CD14-positive monocyte (primary cell): ENCODE measurements around the gene SIGLEC10. TPM values are rescaled to one million over a fixed set of nuclear protein-coding genes. Genes with fewer than 3 reads are reported as not detected.

ENCODE experiments used
- DNase-seq, 3 donors: peaks; one replicate each; pipeline ENCODE4 v3.0.0-alpha.2; 2011 to 2022
- H2AFZ ChIP-seq: 2 replicates; pipeline ENCODE4 v1.6.0; 2012; ENCODE audit warnings: mild to moderate bottlenecking, low read depth, low read length, inconsistent platforms; ENCODE audit not compliant: insufficient read depth, poor library complexity, severe bottlenecking
- H3K27ac ChIP-seq, 2 donors: 1 replicate in 1 of 2; 2 replicates in 1 of 2; pipeline ENCODE4 v1.5.1; 2012 to 2013; ENCODE audit warnings: low read length in 2 of 2, control low read depth in 1 of 2, inconsistent platforms in 1 of 2, low read depth in 1 of 2, mild to moderate bottlenecking in 1 of 2
- H3K27me3 ChIP-seq, 2 donors: one replicate each; pipeline versions ENCODE4 v1.6.0 to v1.6.1; 2011 to 2013; ENCODE audit warnings: low read length in 2 of 2; ENCODE audit not compliant: control insufficient read depth in 2 of 2, insufficient read depth in 2 of 2
- H3K36me3 ChIP-seq, 2 donors: replicated peaks in 1 of 2; 1 replicate in 1 of 2; 2 replicates in 1 of 2; pipeline versions ENCODE4 v1.5.1 to v1.6.1; 2012 to 2013; ENCODE audit warnings: low read length in 2 of 2, control low read depth in 1 of 2, inconsistent platforms in 1 of 2, mild to moderate bottlenecking in 1 of 2; ENCODE audit not compliant: insufficient read depth in 2 of 2, control insufficient read depth in 1 of 2
- H3K4me1 ChIP-seq, 2 donors: 1 replicate in 1 of 2; 2 replicates in 1 of 2; pipeline versions ENCODE4 v1.5.1 to v1.6.1; 2012 to 2013; ENCODE audit warnings: low read length in 2 of 2, control low read depth in 1 of 2, inconsistent platforms in 1 of 2, mild to moderate bottlenecking in 1 of 2, moderate library complexity in 1 of 2; ENCODE audit not compliant: insufficient read depth in 2 of 2, control insufficient read depth in 1 of 2
- H3K4me2 ChIP-seq: replicated peaks from 2 replicates; pipeline ENCODE3; 2012; ENCODE audit warnings: low read length, moderate library complexity, mild to moderate bottlenecking; ENCODE audit not compliant: poor library complexity, severe bottlenecking; ENCODE audit errors: extremely low read depth
- H3K4me3 ChIP-seq, 3 experiments: fragments of 200-600 bp in 1 of 3; sonication (generic) in 1 of 3; replicated peaks in 1 of 3; 1 replicate in 2 of 3; 2 replicates in 1 of 3; pipeline ENCODE4 v1.5.1; 2011 to 2013; ENCODE audit warnings: low read length in 3 of 3, mild to moderate bottlenecking in 3 of 3, control low read depth in 2 of 3, low read depth in 2 of 3, inconsistent platforms in 1 of 3, moderate library complexity in 1 of 3
- H3K79me2 ChIP-seq: 2 replicates; pipeline ENCODE4 v1.6.0; 2012; ENCODE audit warnings: mild to moderate bottlenecking, control low read depth, inconsistent platforms, low read length, moderate library complexity; ENCODE audit not compliant: insufficient read depth
- H3K9ac ChIP-seq: 2 replicates; pipeline ENCODE4 v1.6.0; 2017; ENCODE audit warnings: low read length, mild to moderate bottlenecking; ENCODE audit not compliant: insufficient read depth, poor library complexity, severe bottlenecking
- H3K9me3 ChIP-seq, 2 donors: replicated peaks in 1 of 2; 1 replicate in 1 of 2; 2 replicates in 1 of 2; pipeline versions ENCODE4 v1.5.1 to v1.6.1; 2012 to 2013; ENCODE audit warnings: low read length in 2 of 2, control low read depth in 1 of 2; ENCODE audit not compliant: control insufficient read depth in 1 of 2, insufficient read depth in 1 of 2
- H4K20me1 ChIP-seq: 2 replicates; pipeline ENCODE4 v1.6.0; 2012; ENCODE audit warnings: mild to moderate bottlenecking, low read length, control low read depth, moderate library complexity; ENCODE audit not compliant: insufficient read depth
- H3K27ac Mint-ChIP-seq, 7 donors: one replicate each; pipeline ENCODE4 v1.8.0; 2020; ENCODE audit warnings: mild to moderate bottlenecking in 7 of 7, mixed read lengths in 7 of 7, moderate library complexity in 6 of 7, inconsistent platforms in 2 of 7
- H3K27me3 Mint-ChIP-seq, 3 donors: one replicate each; pipeline ENCODE4 v1.8.0; 2021 to 2022; ENCODE audit warnings: low read depth in 3 of 3, mild to moderate bottlenecking in 3 of 3, mixed read lengths in 3 of 3, moderate library complexity in 3 of 3, inconsistent platforms in 1 of 3
- H3K36me3 Mint-ChIP-seq, 2 donors: one replicate each; pipeline ENCODE4 v1.8.0; 2020; ENCODE audit warnings: mixed read lengths in 2 of 2, inconsistent platforms in 1 of 2, mild to moderate bottlenecking in 1 of 2
- H3K4me1 Mint-ChIP-seq: one replicate; pipeline ENCODE4 v1.8.0; 2020; ENCODE audit warnings: mild to moderate bottlenecking, mixed read lengths
- H3K4me3 Mint-ChIP-seq, 2 donors: one replicate each; pipeline ENCODE4 v1.8.0; 2020; ENCODE audit warnings: mild to moderate bottlenecking in 2 of 2, mixed read lengths in 2 of 2, moderate library complexity in 1 of 2
- H3K9me3 Mint-ChIP-seq, 7 donors: one replicate each; pipeline ENCODE4 v1.8.0; 2020 to 2022; ENCODE audit warnings: mixed read lengths in 7 of 7, mild to moderate bottlenecking in 6 of 7, moderate library complexity in 6 of 7, inconsistent platforms in 2 of 7
- CTCF ChIP-seq: fragments of 200-600 bp; IDR thresholded peaks from one replicate; pipeline ENCODE4 v1.8.0; 2022; ENCODE audit warnings: antibody characterized with exemption, mild to moderate bottlenecking
- WGBS: methylation state at CpG from one replicate; pipeline ENCODE4 v1.1.5; 2013; ENCODE audit warnings: missing lambda C conversion rate; ENCODE audit not compliant: insufficient coverage; 5-methylcytosine and 5-hydroxymethylcytosine counted together
- intact Hi-C, 2 donors: fragments of 100-400 bp; cut with micrococcal nuclease; formaldehyde crosslinking; loops; one replicate each; pipeline versions ENCODE4 v1.15.0 to v1.15.1; 2023
- polyA plus RNA-seq, 3 donors: library from polyadenylated mRNA; depleted of rRNA in 1 of 3; unstranded in 2 of 3; stranded (reverse) in 1 of 3; fragments of 300-500 nt in 2 of 3; fragments of >200 nt in 1 of 3; fragmentation: Illumina TruSeq in 2 of 3; gene quantifications; 1 replicate in 2 of 3; 2 replicates in 1 of 3; pipeline ENCODE4 v1.2.3, GENCODE V29; 2012 to 2021

Gene SIGLEC10
- polyA plus RNA-seq, 3 donors, result 16.6 to 114 (median 64.9) TPM

GRCh38 chr19:51434456-51434855, 17.0 kb upstream of the SIGLEC10 start:
- H3K27me3 Mint-ChIP-seq, result peaks cover 0 to 5% (median 4%) of the 10 kb centered on the region in 3 donors
- Histone ChIP-seq H3K9me3 (no peaks in the 10 kb centered on the region), H3K27ac (peak overlapping the region; percentile 39 to 42), H4K20me1 (no peaks in the 10 kb centered on the region), H3K9ac (no peak overlapping the region), H3K79me2 (no peaks in the 10 kb centered on the region), H3K27me3 (no peaks in the 10 kb centered on the region), H3K4me3 (no peak overlapping the region), H3K4me1 (peaks cover 56 to 66% of the 10 kb centered on the region in 2 donors), H2AFZ (no peak overlapping the region), H3K4me2 (no peak overlapping the region), H3K36me3 (no peaks in the 10 kb centered on the region)
- H3K27ac Mint-ChIP-seq, result peak overlapping the region; percentile 69 to 96 (median 82)
- WGBS, result no CpG with 5 or more reads among the region's 1 CpG
- intact Hi-C loops, result no loop called here
- peaks cover 51% of the 10 kb centered on the region for H3K4me1 Mint-ChIP-seq
- no peak overlapping the region for H3K4me3 Mint-ChIP-seq
- peak in 2 of 3 donors; percentile 15 to 49 for DNase-seq
- no peak for TF ChIP-seq CTCF
- H3K9me3 Mint-ChIP-seq, result peaks cover 0 to 9% (median 0%) of the 10 kb centered on the region in 7 donors
- H3K36me3 Mint-ChIP-seq, result no peaks in the 10 kb centered on the region

DNA sequence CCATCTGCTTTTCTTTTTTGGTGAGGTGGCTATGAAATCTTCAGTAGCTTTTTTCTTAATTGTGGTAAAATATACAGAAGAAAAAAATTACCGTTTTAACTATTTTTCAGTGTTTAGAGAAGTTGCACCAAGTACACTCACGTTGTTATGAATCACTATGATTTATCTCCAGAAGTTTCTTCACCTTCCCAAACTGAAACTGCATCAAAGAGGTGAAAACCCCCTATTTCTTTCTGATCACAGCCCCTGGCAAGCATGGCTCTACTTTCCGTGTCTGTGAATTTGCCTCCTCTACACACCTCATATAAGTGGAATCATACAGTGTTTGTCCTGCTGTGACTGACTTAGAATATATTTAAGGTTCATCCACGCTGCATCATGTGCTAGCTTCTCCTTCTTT, 15.6 kb upstream of the SIGLEC10 start:
- H3K9ac ChIP-seq, result no peak overlapping the region
- H3K9me3 ChIP-seq, result no peaks in the 10 kb centered on the region
- no peaks in the 10 kb centered on the region for H3K36me3 Mint-ChIP-seq
- H3K27ac ChIP-seq, result peak overlapping the region; percentile 39 to 87
- H3K9me3 Mint-ChIP-seq, result peaks cover 0 to 9% (median 0%) of the 10 kb centered on the region in 7 donors
- peak overlapping the region; percentile 69 to 97 (median 90) for H3K27ac Mint-ChIP-seq
- H2AFZ ChIP-seq, result no peak overlapping the region
- H3K4me3 Mint-ChIP-seq, result no peak overlapping the region
- 0% methylated on average over 1 of the region's 4 CpGs for WGBS
- no peaks in the 10 kb centered on the region for H3K36me3 ChIP-seq
- peak; percentile 71 to 90 (median 84) for DNase-seq
- no peak for TF ChIP-seq CTCF
- peaks cover 0 to 5% (median 4%) of the 10 kb centered on the region in 3 donors for H3K27me3 Mint-ChIP-seq
- no peaks in the 10 kb centered on the region for H4K20me1 ChIP-seq
- intact Hi-C loops, result no loop called here
- H3K4me2 ChIP-seq, result no peak overlapping the region
- no peaks in the 10 kb centered on the region for H3K27me3 ChIP-seq
- peaks cover 63 to 72% of the 10 kb centered on the region in 2 donors for H3K4me1 ChIP-seq
- peaks cover 55% of the 10 kb centered on the region for H3K4me1 Mint-ChIP-seq
- H3K79me2 ChIP-seq, result no peaks in the 10 kb centered on the region
- no peak overlapping the region for H3K4me3 ChIP-seq
